NCI-H2081 treated with DMSO at 0.1 percent for 48 hours (cell line): Measurements from ENCODE around the gene APOBEC3C.
"Not testable (repeated sequence)": the region's sequence is repeated elsewhere in the genome, so short reads cannot be mapped to it uniquely, and the experiment has no call there.

ENCODE experiments used
- DNase-seq: peaks from one replicate; lab custom pipeline; 2025; lab: John Stamatoyannopoulos, UW

The APOBEC3C gene

GRCh38 chr22:39061951-39062350, 47.9 kb downstream of the APOBEC3C start:
- DNase-seq: not testable (repeated sequence)

DNA sequence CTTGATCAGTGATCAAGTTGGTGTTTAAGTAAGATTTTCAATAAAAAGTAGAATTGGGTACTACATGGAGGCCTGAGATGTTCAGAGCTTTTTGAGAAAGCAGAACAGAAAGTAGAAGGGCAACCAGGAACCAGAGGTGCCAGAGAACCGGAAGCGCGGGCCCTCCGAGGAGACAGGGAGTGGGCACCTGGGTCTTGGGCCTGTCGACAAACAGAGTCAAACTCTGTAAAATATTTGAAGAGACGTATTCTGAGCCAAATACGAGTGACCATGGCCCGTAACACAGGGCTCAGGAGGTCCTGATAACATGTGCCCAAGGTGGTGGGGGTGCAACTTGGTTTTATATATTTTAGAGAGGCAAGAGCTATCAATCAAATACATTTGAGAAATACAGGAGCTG, 49.8 kb downstream of the APOBEC3C start:
- DNase-seq: not testable (repeated sequence)

DNA sequence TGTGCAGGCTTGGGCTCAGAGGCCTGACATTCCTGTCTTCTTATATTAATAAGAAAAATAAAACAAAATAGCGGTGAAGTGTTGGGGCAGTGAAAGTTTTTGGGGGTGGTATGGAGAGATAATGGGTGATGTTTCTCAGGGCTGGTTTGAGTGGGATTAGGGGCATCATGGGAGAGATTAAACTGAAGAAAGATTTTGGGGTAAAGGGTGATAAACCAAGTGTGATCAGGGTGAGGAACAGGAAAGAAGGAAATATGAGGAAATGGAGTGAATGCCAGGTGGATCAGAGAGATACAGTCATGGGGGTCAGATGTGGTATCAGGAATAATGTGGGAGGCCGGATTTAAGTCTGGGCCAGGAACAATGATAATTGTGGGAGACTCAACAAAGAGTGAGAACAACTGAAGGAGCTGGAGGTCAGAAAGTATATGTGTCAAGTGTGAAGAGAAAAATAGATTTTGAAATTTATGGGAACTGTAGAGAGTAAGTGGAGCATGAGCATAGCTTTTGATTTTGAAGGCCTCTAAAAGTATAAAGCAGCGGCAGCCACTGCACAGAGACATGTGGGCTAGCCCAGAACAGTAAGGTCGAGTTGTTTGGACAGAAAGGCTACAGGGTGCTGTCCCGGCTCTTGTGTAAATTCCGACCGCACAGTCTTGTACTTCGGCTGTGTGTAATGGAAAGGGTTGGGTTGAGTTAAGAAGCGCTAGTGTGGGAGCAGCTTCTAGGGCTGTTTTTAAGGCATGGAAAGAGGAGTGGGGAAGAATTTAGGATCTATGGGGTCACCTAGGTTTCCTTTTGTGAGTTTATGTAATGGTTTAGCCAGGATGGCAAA, 52.6 kb downstream of the APOBEC3C start:
- not testable (repeated sequence) for DNase-seq

- no peak for DNase-seq
Measured at GRCh38 chr22:39068033-39068785, 54.2 kb downstream of the APOBEC3C start.
